Body of pancreas (tissue), 4 donors: ENCODE measurements around the gene IL34.

Experiments
- CTCF ChIP-seq, 7 experiments: fragments of 450-650 bp in 4 of 7; fragments of 200-600 bp in 3 of 7; sonication (generic) in 3 of 7; IDR thresholded peaks; one replicate each; pipeline ENCODE4 v1.5.1; 2016 to 2019; ENCODE audit warnings: antibody characterized with exemption in 7 of 7
- POLR2A ChIP-seq, 3 donors: fragments of 450-650 bp; IDR thresholded peaks; one replicate each; pipeline ENCODE4 v1.6.1; 2016; ENCODE audit warnings: antibody characterized with exemption in 3 of 3, mild to moderate bottlenecking in 2 of 3

DNA sequence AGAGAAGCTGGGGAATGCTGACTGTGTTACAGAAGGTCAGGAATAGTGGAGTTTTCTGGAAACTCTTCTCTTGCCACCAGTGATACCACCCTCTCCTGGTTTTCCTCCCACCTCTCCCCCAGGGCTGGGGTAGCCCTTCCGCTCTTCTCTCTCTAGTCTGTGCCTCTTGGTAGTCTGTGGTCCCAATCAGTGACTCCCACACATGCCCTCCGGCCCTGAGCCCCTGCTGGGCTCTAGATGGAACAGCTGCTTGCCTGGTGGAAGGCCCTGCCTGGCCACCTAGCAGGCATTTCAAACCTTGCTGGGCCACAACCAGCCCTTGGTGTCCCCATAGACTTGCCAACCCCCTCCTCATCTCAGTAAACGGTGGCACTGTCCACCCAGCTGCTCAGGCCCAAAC, 54.7 kb downstream of the IL34 start:
- TF ChIP-seq CTCF (IDR thresholded peaks at IDR 0.05): no peak
- no peak for TF ChIP-seq POLR2A (IDR thresholded peaks at IDR 0.05)
